HL-60 (cell line): ENCODE results near the gene MYO1D.
A peak's percentile ranks its signal among the peaks of the same experiment; 100 is the strongest.

Source experiments
- CTCF ChIP-seq: IDR thresholded peaks from one replicate; pipeline ENCODE4 v1.5.1; 2011; ENCODE audit warnings: low read length, control low read depth, inconsistent platforms; ENCODE audit not compliant: insufficient read depth
- POLR2AphosphoS5 ChIP-seq: IDR thresholded peaks from 2 replicates; pipeline ENCODE4 v1.6.1; 2012; ENCODE audit warnings: low read depth

GRCh38 chr17:32609085-32609484, 267.8 kb downstream of the MYO1D start:
- peak; percentile 96 for TF ChIP-seq POLR2AphosphoS5
- TF ChIP-seq CTCF = peak; percentile 37
